Right forelimb (tissue), 1 donor: ENCODE results near the gene COMMD6.

Experiments
- DNase-seq: peaks from one replicate; pipeline ENCODE4 v3.0.0-alpha.2; 2018

Gene COMMD6

DNA sequence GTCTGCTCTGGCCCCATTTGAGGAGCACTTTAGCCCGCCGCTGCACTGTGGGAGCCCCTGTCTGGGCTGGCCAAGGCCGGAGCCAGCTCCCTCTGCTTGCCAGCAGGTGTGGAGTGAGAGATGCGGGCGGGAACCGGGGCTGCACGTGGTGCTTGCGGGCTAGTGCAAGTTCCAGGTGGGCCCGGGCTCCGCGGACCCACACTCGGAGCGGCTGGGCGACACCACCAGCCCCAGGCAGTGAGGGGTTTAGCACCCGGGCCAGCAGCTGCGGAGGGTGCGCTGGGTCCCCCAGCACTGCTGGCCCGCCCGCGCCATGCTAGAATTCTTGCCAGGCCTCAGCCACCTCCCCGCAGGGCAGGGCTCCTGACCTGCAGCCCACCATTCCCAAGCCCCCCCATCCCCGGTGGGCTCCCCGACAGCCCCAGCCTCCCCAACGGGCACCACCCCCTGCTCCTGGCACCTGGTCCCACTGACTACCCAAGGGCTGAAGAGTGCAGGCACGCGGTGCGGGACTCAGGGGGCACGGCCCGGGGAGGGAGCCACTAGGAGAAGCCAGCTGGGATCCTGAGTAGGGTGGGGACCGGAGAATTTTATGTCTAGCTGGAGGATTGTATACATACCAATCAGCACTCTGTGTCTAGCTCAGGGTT, 19.1 kb downstream of the COMMD6 start:
- no peak for DNase-seq

- DNase-seq, result no peak
Observed at GRCh38 chr13:75514080-75514995, 23.3 kb downstream of the COMMD6 start.

- no peak for DNase-seq
Observed at GRCh38 chr13:75513271-75513670, 24.4 kb downstream of the COMMD6 start.

GRCh38 chr13:75512253-75512652, 25.4 kb downstream of the COMMD6 start:
- DNase-seq, result no peak

- DNase-seq, result no peak
Observed at GRCh38 chr13:75511051-75511625, 26.5 kb downstream of the COMMD6 start.

DNA sequence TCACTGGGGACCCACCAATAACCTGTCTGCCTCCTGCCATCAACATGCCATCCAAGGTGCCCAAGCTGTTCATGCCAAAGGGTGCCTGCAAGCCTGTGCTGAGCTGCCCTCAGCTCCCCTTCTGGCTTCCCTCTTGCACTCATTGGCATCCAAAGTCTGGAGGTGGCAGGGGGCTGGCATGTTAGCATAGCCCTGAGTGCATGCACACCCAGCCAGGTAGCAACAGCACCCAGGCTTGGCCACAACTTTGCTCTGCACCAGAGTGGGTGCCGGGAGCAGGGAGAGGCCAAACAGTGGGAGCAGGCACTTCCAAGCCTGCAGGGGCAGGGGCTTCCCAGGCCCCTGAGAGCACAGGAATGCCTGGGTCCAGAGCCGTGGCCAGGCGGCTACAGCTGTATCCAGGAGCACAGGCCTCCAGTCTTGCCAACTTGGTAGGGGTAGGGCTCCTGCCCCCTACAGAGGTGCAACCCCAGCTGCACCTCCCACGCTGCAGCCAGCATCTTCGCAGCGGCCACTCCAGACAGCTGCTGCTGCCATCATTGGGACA, 29.6 kb downstream of the COMMD6 start:
- DNase-seq, result no peak

- DNase-seq, result no peak
Observed at GRCh38 chr13:75507027-75508001, 30.3 kb downstream of the COMMD6 start.

GRCh38 chr13:75506018-75506417, 31.6 kb downstream of the COMMD6 start:
- DNase-seq, result no peak

DNA sequence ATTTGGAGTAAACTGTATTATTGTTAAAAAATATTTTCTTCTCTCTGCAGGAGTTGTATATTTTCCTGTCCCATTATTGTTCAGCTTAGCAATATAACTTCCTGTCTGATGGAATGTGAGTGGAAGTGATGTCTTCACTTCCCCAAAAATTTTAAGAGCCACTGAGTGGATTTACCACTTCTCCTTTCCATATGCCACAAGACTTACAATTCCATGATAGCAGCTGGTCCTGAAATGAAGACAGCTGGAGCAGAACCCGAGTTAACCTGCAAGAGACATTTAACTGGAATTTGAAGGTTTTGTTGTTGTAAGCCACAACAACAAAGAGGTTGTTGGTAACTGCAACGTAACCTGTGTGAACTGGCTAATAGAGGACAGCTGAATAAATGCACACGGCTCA, 32.3 kb downstream of the COMMD6 start:
- no peak for DNase-seq

- no peak for DNase-seq
Observed at GRCh38 chr13:75495938-75496337, 41.7 kb downstream of the COMMD6 start.

DNA sequence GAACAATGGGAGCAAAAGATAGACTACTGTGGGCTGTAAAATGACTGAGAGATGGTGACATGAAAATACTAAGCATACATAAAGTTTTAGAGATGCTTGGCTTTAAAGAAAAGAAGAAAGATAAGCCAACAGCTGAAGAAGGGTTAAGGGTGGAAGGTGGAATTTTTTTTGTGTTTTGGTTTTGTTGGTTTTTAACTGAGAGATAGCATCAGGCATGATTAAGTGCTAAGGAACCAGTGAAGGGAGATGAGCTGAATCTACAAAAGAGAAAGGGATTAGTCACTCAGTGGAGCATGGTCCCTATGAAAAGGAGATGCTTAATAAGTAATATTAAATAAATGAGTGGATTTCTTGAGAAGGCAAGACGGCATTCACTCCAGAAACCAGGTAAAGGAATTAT, 43.1 kb downstream of the COMMD6 start:
- no peak for DNase-seq

DNA sequence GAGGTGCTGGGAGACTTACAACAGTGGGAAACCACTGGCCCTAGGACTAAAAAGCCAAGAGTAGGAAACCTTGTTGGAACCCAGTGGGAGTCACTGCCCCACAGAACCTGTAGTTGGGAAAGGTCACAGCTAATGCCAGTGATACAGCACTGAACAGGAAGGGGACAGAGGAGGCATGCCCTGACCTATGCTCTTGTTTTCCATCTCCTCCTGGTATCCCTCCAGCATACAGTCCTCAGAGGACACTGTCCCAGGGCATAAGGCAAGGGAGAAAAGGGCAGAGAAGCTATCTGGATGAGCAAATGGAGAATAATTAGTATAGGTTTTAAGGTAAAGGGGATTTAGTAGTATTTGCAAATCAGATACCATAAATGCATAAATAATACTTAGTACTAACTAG, 44.5 kb downstream of the COMMD6 start:
- no peak for DNase-seq

- no peak for DNase-seq
Observed at GRCh38 chr13:75492389-75492788, 45.3 kb downstream of the COMMD6 start.

GRCh38 chr13:75491376-75491775, 46.3 kb downstream of the COMMD6 start:
- no peak for DNase-seq

GRCh38 chr13:75489502-75490263, 48.0 kb downstream of the COMMD6 start:
- DNase-seq, result no peak

DNA sequence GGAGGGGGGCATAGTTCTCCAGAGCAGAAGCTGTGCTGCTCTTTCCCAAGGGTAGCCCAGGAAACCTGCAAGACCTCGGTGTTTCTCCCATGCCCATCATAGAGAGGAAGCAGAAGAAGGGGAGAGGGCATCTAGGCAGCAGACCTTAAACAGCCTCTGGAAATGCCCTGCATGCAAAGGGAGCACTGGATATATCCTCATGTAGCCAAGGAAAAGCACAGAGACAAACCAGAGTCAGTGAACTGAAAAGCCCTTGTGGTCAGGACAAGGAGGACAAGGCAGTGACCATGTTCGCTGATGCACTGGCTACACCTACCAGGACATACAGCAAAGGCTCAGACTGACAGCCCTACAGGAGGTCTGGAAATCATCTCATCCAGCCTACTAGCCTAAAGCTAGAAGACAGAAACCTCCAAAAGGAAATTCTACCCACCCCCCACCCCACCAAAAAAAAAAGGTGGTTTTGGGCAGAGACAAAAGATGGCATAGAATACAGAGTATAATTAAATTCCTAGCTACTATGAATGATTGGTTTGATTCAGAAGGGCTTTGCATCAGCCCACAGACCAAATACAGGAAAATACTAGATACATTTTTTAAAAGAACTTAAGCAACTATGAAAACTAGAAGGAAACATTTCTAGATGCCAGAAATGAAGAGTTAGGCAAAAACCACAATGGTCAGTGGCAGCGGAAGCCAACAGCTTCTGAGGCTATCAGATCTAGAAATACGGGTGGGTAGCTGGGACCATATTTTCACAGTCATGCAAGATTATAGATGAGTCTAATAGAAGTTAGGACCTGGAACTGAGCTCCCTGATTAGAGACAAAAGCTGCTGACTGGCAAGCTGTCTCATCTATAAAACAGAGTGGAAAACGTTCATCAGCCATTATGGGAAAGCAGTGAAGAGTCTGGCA, 51.2 kb downstream of the COMMD6 start:
- no peak for DNase-seq

- no peak for DNase-seq
Observed at GRCh38 chr13:75485286-75486062, 52.2 kb downstream of the COMMD6 start.

- no peak for DNase-seq
Observed at GRCh38 chr13:75482820-75483079, 54.9 kb downstream of the COMMD6 start.

DNA sequence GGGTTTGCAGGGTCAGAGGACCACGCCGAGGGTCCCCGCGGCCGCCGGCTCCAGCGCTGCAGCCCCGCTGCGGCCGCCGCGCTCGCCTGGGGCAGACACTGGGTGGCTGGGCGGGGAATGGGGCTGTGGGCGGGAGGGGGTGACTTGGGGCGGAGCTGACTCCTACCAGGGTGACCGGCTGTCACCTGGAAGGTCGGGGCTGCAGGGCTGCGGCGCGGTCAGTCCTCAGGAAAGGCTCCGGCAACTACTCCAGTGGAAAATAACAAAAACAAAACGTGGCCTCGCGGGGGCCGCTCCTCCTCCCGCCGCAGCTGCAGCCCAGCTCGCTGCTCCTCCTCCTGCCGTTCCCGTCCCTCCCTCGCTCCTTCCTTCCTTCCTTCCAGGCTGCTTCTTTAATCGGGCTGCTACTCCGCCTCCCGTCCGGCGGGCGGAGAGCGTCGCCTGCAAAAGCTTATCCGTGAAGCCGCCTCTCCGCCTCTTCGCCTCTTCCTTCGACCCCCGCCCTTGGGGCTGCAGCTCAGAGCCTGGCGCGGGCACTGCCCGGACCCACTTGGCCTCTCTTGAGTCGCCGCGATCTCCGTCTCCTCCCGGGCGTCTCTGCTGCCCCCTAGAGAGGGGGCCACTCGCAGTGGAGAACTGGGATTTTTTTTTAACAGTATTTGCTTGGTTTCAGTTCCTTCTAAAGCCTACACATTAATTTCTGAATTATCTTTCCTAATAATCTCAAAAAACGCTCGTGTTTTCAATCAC, 55.4 kb downstream of the COMMD6 start, which contains the start of gene TBC1D4:
TSS of gene TBC1D4 (minus strand) at position 100 of the 750 bp plus-strand sequence. CDS start 402 bp downstream, outside the sequence.
- peak; percentile 89 for DNase-seq
